ENCODE results near the gene B3GALNT2.
"Not testable (repeated sequence)": the region's sequence is repeated elsewhere in the genome, so short reads cannot be mapped to it uniquely, and the experiment has no call there.

GRCh38 chr1:235542845-235543244, 38.6 kb upstream of the B3GALNT2 start:
- not testable (repeated sequence) for TF ChIP-seq POLR2A, CTCF (IDR thresholded peaks at IDR 0.05)

All from upper lobe of left lung (tissue), 4 donors.